ENCODE measurements around the gene PLPP7. TPM values are rescaled to one million over a fixed set of nuclear protein-coding genes. Genes with fewer than 3 reads are reported as not detected.

PLPP7 gene
- total RNA-seq, 1 experiment from 2014 or later = not detected

- H3K4me1 Mint-ChIP-seq (ENCODE audit: insufficient read depth, unreplicated experiment) = no peaks in the 10 kb centered on the region
- peaks cover 18% of the 10 kb centered on the region for H3K27me3 Mint-ChIP-seq (ENCODE audit: insufficient read depth, unreplicated experiment)
- H3K36me3 Mint-ChIP-seq (ENCODE audit: insufficient read depth, unreplicated experiment) = no peaks in the 10 kb centered on the region
- H3K4me3 Mint-ChIP-seq (ENCODE audit: unreplicated experiment) = no peak overlapping the region
- POLR2A ChIA-PET = interaction anchor here (1.2 kb wide), 1 partner anchor 27 kb away, joined by 3 read pairs; no protein-coding TSS in a partner anchor
- TF ChIP-seq CTCF (IDR thresholded peaks at IDR 0.05; ENCODE audit: unreplicated experiment) = no peak
- BruUV-seq (replicated peaks) = no TSS peak
- no peaks in the 10 kb centered on the region for H3K9me3 Mint-ChIP-seq (ENCODE audit: unreplicated experiment)
- no peak for DNase-seq (ENCODE audit: unreplicated experiment)
- no peak overlapping the region for H3K27ac Mint-ChIP-seq (ENCODE audit: low read depth, unreplicated experiment)
- intact Hi-C loops (cut with micrococcal nuclease) = no loop called here
- CTCF ChIA-PET = interaction anchor here (0.6 kb wide), 1 partner anchor 986 kb away, joined by 5 read pairs; no protein-coding TSS in a partner anchor
These were observed 8.8 kb downstream of the PLPP7 start for GRCh38 chr9:131298341-131298740.

GRCh38 chr9:131298816-131299215 is 9.3 kb downstream of the PLPP7 start:
- peaks cover 18% of the 10 kb centered on the region for H3K27me3 Mint-ChIP-seq (ENCODE audit: insufficient read depth, unreplicated experiment)
- no peak overlapping the region for H3K4me3 Mint-ChIP-seq (ENCODE audit: unreplicated experiment)
- intact Hi-C loops (cut with micrococcal nuclease) = no loop called here
- POLR2A ChIA-PET = interaction anchor here (1.2 kb wide), 1 partner anchor 28 kb away, joined by 3 read pairs; no protein-coding TSS in a partner anchor
- BruUV-seq (replicated peaks) = no TSS peak
- no peak for DNase-seq (ENCODE audit: unreplicated experiment)
- H3K4me1 Mint-ChIP-seq (ENCODE audit: insufficient read depth, unreplicated experiment) = no peaks in the 10 kb centered on the region
- CTCF ChIA-PET = interaction anchor here (0.6 kb wide), 1 partner anchor 986 kb away, joined by 5 read pairs; no protein-coding TSS in a partner anchor
- no peak for TF ChIP-seq CTCF (IDR thresholded peaks at IDR 0.05; ENCODE audit: unreplicated experiment)
- no peaks in the 10 kb centered on the region for H3K36me3 Mint-ChIP-seq (ENCODE audit: insufficient read depth, unreplicated experiment)
- no peak overlapping the region for H3K27ac Mint-ChIP-seq (ENCODE audit: low read depth, unreplicated experiment)
- no peaks in the 10 kb centered on the region for H3K9me3 Mint-ChIP-seq (ENCODE audit: unreplicated experiment)

GRCh38 chr9:131299346-131299960 is 9.9 kb downstream of the PLPP7 start:
- POLR2A ChIA-PET = no interaction called here
- H3K4me1 Mint-ChIP-seq (ENCODE audit: insufficient read depth, unreplicated experiment) = no peaks in the 10 kb centered on the region
- H3K27me3 Mint-ChIP-seq (ENCODE audit: insufficient read depth, unreplicated experiment) = peaks cover 18% of the 10 kb centered on the region
- no peak overlapping the region for H3K27ac Mint-ChIP-seq (ENCODE audit: low read depth, unreplicated experiment)
- intact Hi-C loops (cut with micrococcal nuclease) = no loop called here
- BruUV-seq (replicated peaks) = no TSS peak
- no peak for DNase-seq (ENCODE audit: unreplicated experiment)
- CTCF ChIA-PET = no interaction called here
- TF ChIP-seq CTCF (IDR thresholded peaks at IDR 0.05; ENCODE audit: unreplicated experiment) = no peak
- no peak overlapping the region for H3K4me3 Mint-ChIP-seq (ENCODE audit: unreplicated experiment)
- H3K9me3 Mint-ChIP-seq (ENCODE audit: unreplicated experiment) = no peaks in the 10 kb centered on the region
- no peaks in the 10 kb centered on the region for H3K36me3 Mint-ChIP-seq (ENCODE audit: insufficient read depth, unreplicated experiment)

- Mint-ChIP-seq H3K27me3 (ENCODE audit: insufficient read depth, unreplicated experiment) (peaks cover 18% of the 10 kb centered on the region), H3K9me3 (ENCODE audit: unreplicated experiment) (no peaks in the 10 kb centered on the region), H3K36me3 (ENCODE audit: insufficient read depth, unreplicated experiment) (no peaks in the 10 kb centered on the region), H3K4me1 (ENCODE audit: insufficient read depth, unreplicated experiment) (no peaks in the 10 kb centered on the region), H3K4me3 (ENCODE audit: unreplicated experiment) (no peak overlapping the region), H3K27ac (ENCODE audit: low read depth, unreplicated experiment) (no peak overlapping the region)
- CTCF ChIA-PET = no interaction called here
- TF ChIP-seq CTCF (IDR thresholded peaks at IDR 0.05; ENCODE audit: unreplicated experiment) = no peak
- no TSS peak for BruUV-seq (replicated peaks)
- POLR2A ChIA-PET = no interaction called here
- intact Hi-C loops (cut with micrococcal nuclease) = no loop called here
- no peak for DNase-seq (ENCODE audit: unreplicated experiment)
These were observed 10.4 kb downstream of the PLPP7 start for GRCh38 chr9:131299961-131300347.
